ENCODE measurements around the gene EPHA3. TPM values are rescaled to one million over a fixed set of nuclear protein-coding genes. Genes with fewer than 3 reads are reported as not detected.

Gene EPHA3
- total RNA-seq, 1 experiment from 2014 or later = not detected

GRCh38 chr3:89139870-89140269, 32.4 kb downstream of the EPHA3 start:
- DNase-seq (ENCODE audit: unreplicated experiment) = no peak
- no peaks in the 10 kb centered on the region for H3K36me3 Mint-ChIP-seq (ENCODE audit: insufficient read depth, unreplicated experiment)
- intact Hi-C loops (cut with micrococcal nuclease) = no loop called here
- ChIA-PET CTCF (no interaction called here), POLR2A (no interaction called here)
- TF ChIP-seq CTCF (IDR thresholded peaks at IDR 0.05; ENCODE audit: unreplicated experiment) = no peak
- no peaks in the 10 kb centered on the region for H3K4me1 Mint-ChIP-seq (ENCODE audit: insufficient read depth, unreplicated experiment)
- no peak overlapping the region for H3K27ac Mint-ChIP-seq (ENCODE audit: low read depth, unreplicated experiment)
- H3K27me3 Mint-ChIP-seq (ENCODE audit: insufficient read depth, unreplicated experiment) = peaks cover 45% of the 10 kb centered on the region
- no peaks in the 10 kb centered on the region for H3K9me3 Mint-ChIP-seq (ENCODE audit: unreplicated experiment)
- no peak overlapping the region for H3K4me3 Mint-ChIP-seq (ENCODE audit: unreplicated experiment)
- no TSS peak for BruUV-seq (replicated peaks)

DNA sequence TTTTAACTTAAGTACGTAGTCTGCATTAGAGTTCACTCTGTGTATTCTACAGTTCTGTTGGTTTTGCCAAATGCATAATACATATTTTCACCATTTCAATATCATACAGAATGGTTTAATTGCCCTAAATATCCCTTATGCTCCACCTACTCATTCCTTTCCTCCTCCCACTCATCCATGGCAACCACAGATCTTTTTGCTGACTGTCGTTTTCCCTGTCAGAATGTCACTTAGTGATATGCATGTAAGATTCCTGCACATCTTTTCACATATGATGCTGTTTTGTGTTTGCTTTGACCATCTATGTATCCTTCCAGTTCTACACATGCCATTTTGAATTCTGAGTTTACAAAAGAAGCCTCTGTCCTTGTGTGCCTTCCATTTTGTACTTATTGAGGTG, 36.7 kb downstream of the EPHA3 start:
- CTCF ChIA-PET = interaction anchor here (0.6 kb wide), 1 partner anchor 216 kb away, joined by 3 read pairs; no protein-coding TSS in a partner anchor
- peaks cover 8% of the 10 kb centered on the region for H3K4me1 Mint-ChIP-seq (ENCODE audit: insufficient read depth, unreplicated experiment)
- no peaks in the 10 kb centered on the region for H3K9me3 Mint-ChIP-seq (ENCODE audit: unreplicated experiment)
- no TSS peak for BruUV-seq (replicated peaks)
- H3K36me3 Mint-ChIP-seq (ENCODE audit: insufficient read depth, unreplicated experiment) = no peaks in the 10 kb centered on the region
- no peak overlapping the region for H3K4me3 Mint-ChIP-seq (ENCODE audit: unreplicated experiment)
- DNase-seq (ENCODE audit: unreplicated experiment) = no peak
- TF ChIP-seq CTCF (IDR thresholded peaks at IDR 0.05; ENCODE audit: unreplicated experiment) = no peak
- H3K27ac Mint-ChIP-seq (ENCODE audit: low read depth, unreplicated experiment) = no peak overlapping the region
- POLR2A ChIA-PET = no interaction called here
- intact Hi-C loops (cut with micrococcal nuclease) = no loop called here
- H3K27me3 Mint-ChIP-seq (ENCODE audit: insufficient read depth, unreplicated experiment) = peaks cover 43% of the 10 kb centered on the region

- TF ChIP-seq CTCF (IDR thresholded peaks at IDR 0.05; ENCODE audit: unreplicated experiment) = no peak
- ChIA-PET POLR2A (no interaction called here), CTCF (no interaction called here)
- Mint-ChIP-seq H3K9me3 (ENCODE audit: unreplicated experiment) (no peaks in the 10 kb centered on the region), H3K4me1 (ENCODE audit: insufficient read depth, unreplicated experiment) (peaks cover 8% of the 10 kb centered on the region), H3K27me3 (ENCODE audit: insufficient read depth, unreplicated experiment) (peaks cover 30% of the 10 kb centered on the region), H3K4me3 (ENCODE audit: unreplicated experiment) (no peak overlapping the region), H3K27ac (ENCODE audit: low read depth, unreplicated experiment) (no peak overlapping the region), H3K36me3 (ENCODE audit: insufficient read depth, unreplicated experiment) (no peaks in the 10 kb centered on the region)
- peak; percentile 78 for DNase-seq (ENCODE audit: unreplicated experiment)
- BruUV-seq (replicated peaks) = no TSS peak
- intact Hi-C loops (cut with micrococcal nuclease) = no loop called here
These were observed 38.6 kb downstream of the EPHA3 start for GRCh38 chr3:89145995-89146394.

DNA sequence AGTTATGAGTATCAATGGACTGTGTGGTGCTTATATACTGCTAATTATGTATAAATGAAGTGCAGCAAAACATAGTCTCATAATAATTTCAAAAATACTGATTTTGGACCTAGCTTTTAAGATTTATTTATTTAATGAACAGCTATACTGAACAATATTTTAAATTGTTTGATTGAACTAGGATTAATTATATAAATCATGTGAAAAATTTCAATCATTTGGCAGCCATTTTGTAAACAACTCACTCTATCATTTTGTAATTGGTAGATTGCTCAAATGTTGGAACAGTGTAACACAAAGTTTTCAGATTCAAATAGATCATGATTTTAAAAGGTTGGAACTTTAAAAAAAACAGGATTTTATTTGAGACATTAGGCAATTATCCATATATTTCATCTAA, 47.0 kb downstream of the EPHA3 start:
- DNase-seq (ENCODE audit: unreplicated experiment) = no peak
- H3K9me3 Mint-ChIP-seq (ENCODE audit: unreplicated experiment) = no peaks in the 10 kb centered on the region
- H3K27me3 Mint-ChIP-seq (ENCODE audit: insufficient read depth, unreplicated experiment) = peaks cover 50% of the 10 kb centered on the region
- H3K4me3 Mint-ChIP-seq (ENCODE audit: unreplicated experiment) = no peak overlapping the region
- ChIA-PET CTCF (no interaction called here), POLR2A (no interaction called here)
- TF ChIP-seq CTCF (IDR thresholded peaks at IDR 0.05; ENCODE audit: unreplicated experiment) = no peak
- H3K27ac Mint-ChIP-seq (ENCODE audit: low read depth, unreplicated experiment) = no peak overlapping the region
- intact Hi-C loops (cut with micrococcal nuclease) = no loop called here
- no peaks in the 10 kb centered on the region for H3K36me3 Mint-ChIP-seq (ENCODE audit: insufficient read depth, unreplicated experiment)
- BruUV-seq (replicated peaks) = no TSS peak
- H3K4me1 Mint-ChIP-seq (ENCODE audit: insufficient read depth, unreplicated experiment) = no peaks in the 10 kb centered on the region
